HPDE6-E6E7 (cell line): ENCODE data around the gene KMT2E.
"Not testable (repeated sequence)": the region's sequence is repeated elsewhere in the genome, so short reads cannot be mapped to it uniquely, and the experiment has no call there.

Experiments used
- DNase-seq: peaks from one replicate; pipeline ENCODE4 v3.0.0; 2011; ENCODE audit warnings: missing footprints; ENCODE audit errors: extremely low spot score

Gene KMT2E

DNA sequence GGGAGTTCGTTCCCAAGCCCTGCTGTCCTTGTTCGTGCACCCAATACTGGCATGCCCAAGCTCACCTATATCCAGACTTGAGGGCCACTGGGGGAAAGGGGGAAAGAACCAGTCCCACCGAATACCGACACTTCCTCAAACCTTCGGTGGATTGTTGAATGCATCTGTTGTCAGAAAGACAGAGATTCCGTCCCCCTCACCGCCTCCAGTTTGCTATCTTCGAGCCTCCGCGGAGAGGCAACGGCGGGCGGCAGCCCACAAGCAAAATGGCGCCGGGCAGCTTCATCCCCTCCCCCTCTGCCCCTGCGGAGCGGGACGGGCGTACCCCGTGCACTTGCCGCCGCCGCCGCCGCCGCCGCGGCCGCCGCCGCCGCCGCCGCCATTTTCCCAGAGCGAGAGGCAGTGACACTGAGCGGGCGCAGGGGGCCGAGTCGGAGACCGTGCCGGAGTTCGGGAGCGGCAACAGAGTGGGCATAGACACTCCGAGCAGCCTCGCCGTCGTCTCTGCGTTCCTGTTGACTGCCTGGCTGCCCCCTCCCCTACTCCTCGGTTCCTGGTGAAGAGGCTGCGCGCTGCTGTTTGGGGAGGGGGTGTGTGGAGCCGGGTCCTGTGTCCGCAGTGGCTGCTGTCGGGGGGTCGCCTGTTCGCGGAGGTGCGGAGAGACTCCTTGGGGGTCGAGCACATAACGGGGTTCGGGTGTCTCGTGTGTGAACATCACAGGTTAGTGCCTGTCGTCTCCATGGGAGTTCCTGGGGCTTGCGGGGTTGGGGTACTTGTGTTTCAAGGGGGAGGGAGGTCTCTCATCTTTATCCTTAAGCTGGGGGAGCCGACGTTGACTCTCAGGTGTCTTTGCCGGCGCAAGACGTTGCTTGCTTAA is at the start of gene KMT2E:
TSS of gene KMT2E (plus strand) at position 390 of the 877 bp plus-strand sequence. CDS start 26,748 bp downstream, outside the sequence.
- peak; percentile 62 for DNase-seq

DNA sequence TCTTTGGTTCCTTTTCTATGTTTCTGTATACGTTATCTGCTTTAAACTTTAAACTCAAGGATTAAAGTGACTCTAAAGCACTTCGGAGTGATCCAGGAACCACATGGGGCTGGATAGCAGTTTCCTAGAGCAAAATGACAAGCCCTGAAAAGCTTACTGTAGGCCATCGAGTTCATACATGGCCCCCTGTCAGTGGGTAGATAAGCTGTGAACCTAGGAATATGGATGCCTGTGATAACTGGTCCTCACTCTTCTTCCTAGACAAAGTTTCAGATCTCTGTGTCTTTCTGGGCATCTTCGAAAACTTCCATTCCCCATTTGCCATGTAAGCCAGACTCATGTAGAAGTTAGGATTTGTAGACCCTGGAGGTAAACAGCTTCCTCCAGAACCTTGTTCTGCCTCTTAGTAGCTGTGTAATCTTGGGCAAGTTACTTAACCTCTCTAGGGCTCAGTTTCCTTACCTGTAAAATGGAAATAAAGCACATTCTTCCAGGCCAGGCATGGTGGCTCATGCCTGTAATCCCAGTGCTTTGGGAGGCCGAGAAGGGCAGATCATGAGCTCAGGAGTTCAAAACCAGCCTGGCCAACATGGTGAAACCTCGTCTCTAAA is 49.3 kb upstream of the KMT2E start:
- DNase-seq = no peak

- DNase-seq = no peak
Observed at GRCh38 chr7:104966022-104966421, 48.0 kb upstream of the KMT2E start.

DNA sequence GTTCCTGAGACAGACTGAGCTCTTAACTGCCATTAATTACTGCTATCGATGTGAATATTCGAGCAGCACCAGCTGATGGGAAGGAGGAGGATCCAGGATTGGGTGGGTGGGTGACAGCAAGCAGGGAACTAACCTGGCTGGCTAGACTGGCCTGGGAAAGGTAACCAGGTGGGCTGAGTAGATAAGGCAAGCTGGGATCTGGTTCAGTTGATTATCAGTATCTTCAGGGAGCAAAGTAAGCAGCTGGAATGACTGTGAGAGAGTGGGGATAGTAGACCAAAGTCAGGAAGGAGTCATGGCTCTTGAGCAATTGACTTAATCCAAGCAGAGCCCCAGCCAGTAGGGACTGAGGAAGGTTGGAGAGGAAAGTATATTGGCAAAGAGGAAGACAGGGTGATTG is 46.9 kb upstream of the KMT2E start:
- DNase-seq = no peak

DNA sequence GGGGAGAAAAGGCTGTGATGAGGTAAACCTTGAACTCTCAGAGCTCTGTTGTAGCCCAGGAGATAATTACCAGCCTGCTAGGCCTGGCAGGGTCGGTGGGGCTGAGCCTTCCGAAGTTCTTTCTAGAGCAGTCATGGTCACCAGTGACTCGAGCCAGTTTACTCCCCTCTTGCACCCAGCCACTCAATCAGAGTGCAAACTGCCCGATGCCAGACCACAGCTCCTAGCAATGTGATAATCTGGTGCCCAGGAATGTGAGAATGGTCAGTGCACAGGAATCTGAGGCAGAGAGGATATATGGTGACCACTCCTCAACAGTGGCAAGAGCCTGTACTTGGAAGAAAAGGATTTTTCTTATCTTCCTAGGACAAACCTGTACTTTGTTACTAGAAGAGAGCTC is 46.4 kb upstream of the KMT2E start:
- DNase-seq = no peak

GRCh38 chr7:104968648-104969047 is 45.4 kb upstream of the KMT2E start:
- DNase-seq = no peak

DNA sequence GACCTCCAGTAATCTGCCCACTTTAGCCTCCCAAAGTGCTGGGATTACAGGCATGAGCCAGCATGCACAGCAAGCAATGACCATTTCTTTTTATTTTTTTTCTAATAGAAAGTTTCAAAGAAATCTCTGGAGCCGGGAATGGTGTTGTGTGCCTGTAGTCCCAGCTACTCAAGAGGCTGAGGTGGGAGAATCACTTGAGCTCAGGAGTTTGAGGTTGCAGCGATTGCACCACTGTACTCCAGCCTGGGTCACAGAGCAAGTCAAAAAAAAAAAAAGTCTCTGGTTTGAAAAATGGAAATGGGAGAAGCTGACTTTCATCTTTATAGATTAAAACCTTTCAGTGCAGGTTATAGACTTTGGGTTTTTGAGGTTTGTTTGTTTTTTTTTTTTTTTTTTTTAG is 44.8 kb upstream of the KMT2E start:
- DNase-seq = no peak

GRCh38 chr7:104971290-104972071 is 42.5 kb upstream of the KMT2E start:
- DNase-seq = no peak

DNA sequence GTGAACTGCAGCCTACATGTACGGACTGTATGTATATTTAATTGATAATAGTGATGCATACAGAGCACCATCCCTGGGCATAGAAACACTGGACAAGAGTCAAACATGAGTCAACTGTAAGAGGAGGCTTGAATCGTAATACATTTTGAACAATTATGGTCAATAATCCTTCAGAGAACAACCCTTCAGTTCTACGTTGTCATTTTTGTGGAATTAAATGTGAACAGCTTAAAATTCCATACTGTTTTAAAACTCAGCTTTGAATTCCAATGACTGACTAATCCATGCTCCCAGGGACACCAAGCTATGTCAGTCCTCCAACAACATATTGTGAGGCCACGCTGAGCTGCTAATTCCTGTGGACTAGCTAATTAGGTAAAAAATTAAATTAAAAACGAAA is 41.5 kb upstream of the KMT2E start:
- no peak for DNase-seq

- DNase-seq = no peak
Observed at GRCh38 chr7:104973227-104973626, 40.8 kb upstream of the KMT2E start.

GRCh38 chr7:104973909-104974415 is 40.0 kb upstream of the KMT2E start:
- no peak for DNase-seq

DNA sequence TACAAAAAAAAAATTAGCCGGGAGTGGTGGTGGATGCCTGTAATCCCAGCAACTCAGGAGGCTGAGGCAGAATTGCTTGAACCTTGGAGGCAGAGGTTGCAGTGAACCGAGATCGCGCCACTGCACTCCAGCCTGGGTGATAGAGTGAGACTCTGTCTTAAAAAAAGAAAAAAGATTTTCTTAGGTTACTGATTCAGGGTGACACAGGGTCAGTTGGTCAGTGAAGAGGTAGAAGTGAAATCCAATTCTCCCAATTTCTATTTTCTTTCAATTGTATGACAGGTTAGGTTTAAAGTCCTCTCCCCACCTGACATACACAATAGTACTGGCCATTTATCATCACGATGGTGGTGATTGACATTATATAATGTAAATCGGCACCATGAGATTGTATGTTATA is 38.5 kb upstream of the KMT2E start:
- DNase-seq = not testable (repeated sequence)

GRCh38 chr7:104976966-104977636 is 36.9 kb upstream of the KMT2E start:
- no peak for DNase-seq

GRCh38 chr7:104978460-104978859 is 35.5 kb upstream of the KMT2E start:
- no peak for DNase-seq

DNA sequence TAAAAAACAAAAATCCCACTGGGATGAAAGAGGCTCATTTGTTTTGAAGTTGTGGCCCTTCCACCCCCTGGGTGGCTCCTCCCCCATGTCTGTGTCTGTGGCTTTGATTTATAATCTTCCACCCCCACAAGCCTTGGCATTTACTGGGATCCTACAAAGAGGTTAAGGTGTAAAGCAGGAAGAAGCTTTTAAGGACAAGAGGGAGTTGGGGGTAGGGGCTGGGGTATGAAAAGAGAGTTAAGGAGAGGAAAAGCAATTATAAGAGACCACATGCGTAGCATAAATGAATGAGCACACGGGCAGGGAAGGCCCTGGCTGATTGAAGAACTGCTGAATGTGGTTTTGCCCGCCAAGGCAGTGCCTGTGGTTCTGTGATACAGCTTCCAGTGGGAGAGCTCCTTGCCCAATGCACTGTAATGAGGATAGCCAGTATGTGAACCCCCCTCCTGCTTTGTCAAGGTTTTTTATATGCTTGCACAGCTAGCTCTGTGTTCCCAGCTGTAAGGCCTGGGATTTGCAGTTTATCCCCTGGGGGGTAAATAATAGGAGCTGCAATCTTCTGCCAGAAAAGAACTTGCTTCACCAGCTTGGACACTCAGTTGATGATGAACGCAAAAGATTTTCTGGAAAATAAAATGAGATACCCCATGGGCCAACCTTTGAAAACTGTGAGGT is 34.7 kb upstream of the KMT2E start:
- no peak for DNase-seq

DNA sequence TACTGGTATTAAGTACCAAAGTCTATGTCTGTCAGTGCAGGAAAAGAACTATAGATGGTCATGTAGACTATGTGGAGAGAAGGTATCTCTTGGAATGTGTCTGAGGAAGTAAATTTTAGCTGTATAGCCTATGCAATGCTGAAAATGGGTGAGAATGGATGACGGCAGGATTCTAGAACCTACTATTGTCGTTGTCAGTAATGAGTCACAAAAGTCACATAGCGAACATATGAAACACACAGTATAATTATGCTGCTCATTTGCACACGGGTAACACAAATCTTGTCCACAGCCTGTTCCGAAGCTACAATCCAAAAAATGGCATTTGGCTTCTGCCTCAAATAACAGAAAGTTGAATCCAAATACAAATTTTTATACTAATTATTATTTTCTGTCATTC is 33.6 kb upstream of the KMT2E start:
- DNase-seq = no peak

DNA sequence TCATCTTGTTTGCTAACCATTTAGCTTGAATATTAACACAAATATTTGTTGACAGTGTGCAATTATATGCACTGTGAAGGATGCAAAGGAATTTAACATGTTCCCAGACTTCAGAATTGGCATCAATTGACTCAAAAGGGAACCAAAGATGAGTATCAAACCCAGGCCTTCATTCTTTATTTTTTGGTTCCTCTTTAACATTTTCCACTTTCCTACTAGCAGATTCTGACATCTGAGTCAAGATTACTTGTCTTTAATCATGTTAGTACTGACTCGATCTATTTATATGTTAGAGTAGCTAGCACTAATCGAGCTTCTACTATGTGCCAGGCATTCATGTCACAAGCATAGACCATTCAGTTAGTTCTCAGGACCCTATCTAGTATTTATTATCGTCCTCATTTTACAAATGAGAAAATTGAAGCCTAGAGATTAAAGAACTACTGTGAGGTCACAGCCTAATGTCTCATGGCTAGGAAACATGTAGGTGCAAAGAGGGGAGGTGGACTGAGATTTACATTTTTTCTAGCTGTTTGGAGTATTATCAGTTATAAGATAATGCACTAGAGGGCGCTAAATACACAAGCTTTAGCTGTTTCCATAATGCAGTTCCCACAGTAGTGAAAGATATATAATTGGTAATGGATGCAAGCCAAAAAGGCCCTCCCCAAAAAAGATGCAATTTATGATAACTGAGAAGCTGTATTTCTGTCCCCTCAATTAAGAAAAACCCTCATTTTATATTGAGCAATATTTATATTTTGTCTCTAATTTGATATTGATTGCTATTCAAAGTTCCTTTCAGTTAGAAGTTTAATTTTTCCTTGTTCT is 32.9 kb upstream of the KMT2E start:
- DNase-seq = no peak

GRCh38 chr7:104981672-104982037 is 32.4 kb upstream of the KMT2E start:
- no peak for DNase-seq

DNA sequence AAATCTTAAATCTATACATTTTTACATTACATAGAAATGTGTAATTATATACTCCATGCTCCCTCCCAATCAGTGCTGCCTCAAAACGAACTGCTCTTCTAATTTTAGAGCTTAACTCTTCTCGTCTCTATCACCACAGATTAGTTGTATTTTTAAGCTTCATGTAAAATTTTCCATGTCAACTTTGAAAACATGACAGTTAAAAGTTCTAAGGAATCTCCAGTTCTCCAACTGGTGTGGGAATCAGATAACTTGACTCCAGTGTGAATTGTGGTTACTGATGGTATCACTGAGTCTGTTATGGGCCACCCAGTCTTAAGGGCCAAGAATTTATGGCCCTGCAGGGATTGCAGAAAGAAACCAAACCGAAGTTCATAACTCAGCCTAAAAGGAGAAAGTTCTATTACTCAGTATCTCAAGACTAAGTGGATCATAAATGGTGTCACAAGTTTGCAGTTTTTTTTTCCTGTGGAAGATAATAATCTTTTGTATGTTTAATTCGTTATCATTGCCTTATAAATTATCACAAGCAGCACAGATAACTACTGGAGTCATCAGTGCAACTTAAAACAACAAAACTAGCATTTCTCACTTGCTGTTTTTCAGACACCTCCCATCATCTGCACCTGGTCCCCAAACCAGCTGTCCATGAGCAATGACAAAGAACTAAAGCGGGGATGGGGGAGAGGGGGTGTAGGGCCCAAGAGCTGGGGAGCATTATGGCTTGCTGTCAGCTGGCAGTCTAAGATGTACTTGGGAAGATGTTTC is 31.5 kb upstream of the KMT2E start:
- DNase-seq = no peak
